Osteoblast (primary cell): ENCODE results near the gene LMO7. TPM values are rescaled to one million over a fixed set of nuclear protein-coding genes. Genes with fewer than 3 reads are reported as not detected.
A peak's percentile ranks its signal among the peaks of the same experiment; 100 is the strongest.

Source experiments
- DNase-seq: peaks from one replicate; pipeline ENCODE4 v3.0.0; 2011; ENCODE audit warnings: low spot score, mixed read lengths; ENCODE audit not compliant: insufficient read length; ENCODE audit errors: missing footprints
- H2AFZ ChIP-seq: 2 replicates; pipeline ENCODE4 v1.6.0; 2011; ENCODE audit warnings: mild to moderate bottlenecking, low read length
- H3K27ac ChIP-seq: 2 replicates; pipeline ENCODE4 v1.5.1; 2011; ENCODE audit warnings: mild to moderate bottlenecking, low read depth, low read length, moderate library complexity
- H3K27me3 ChIP-seq: 2 replicates; pipeline ENCODE4 v1.6.0; 2012; ENCODE audit warnings: mild to moderate bottlenecking, control low read depth, inconsistent platforms, low read length, moderate library complexity; ENCODE audit not compliant: insufficient read depth
- H3K36me3 ChIP-seq: 2 replicates; pipeline ENCODE4 v1.5.1; 2011; ENCODE audit warnings: mild to moderate bottlenecking, low read length, control low read depth, moderate library complexity; ENCODE audit not compliant: insufficient read depth
- H3K4me1 ChIP-seq: 2 replicates; pipeline ENCODE4 v1.5.1; 2011; ENCODE audit warnings: mild to moderate bottlenecking, low read length, control low read depth, moderate library complexity; ENCODE audit not compliant: insufficient read depth
- H3K4me2 ChIP-seq: 2 replicates; pipeline ENCODE4 v1.6.0; 2011; ENCODE audit warnings: mild to moderate bottlenecking, low read length; ENCODE audit not compliant: insufficient read depth
- H3K4me3 ChIP-seq: fragments of 200-600 bp; sonication (generic); 3 replicates; pipeline ENCODE4 v1.5.1; 2012; ENCODE audit warnings: mild to moderate bottlenecking, low read length, inconsistent platforms; ENCODE audit not compliant: insufficient read depth
- H3K79me2 ChIP-seq: 2 replicates; pipeline ENCODE4 v1.6.0; 2012; ENCODE audit warnings: mild to moderate bottlenecking, low read length, control low read depth, inconsistent platforms; ENCODE audit not compliant: insufficient read depth
- H3K9me3 ChIP-seq: 2 replicates; pipeline ENCODE4 v1.5.1; 2011; ENCODE audit warnings: low read depth, low read length, control low read depth
- H4K20me1 ChIP-seq: 2 replicates; pipeline ENCODE4 v1.6.0; 2012; ENCODE audit warnings: mild to moderate bottlenecking, low read length, control low read depth; ENCODE audit not compliant: insufficient read depth
- total RNA-seq: library from RNA; depleted of rRNA; stranded (reverse); fragments of >200 nt; gene quantifications from 2 replicates; pipeline ENCODE4 v1.2.3, GENCODE V29; 2012
- TF ChIP-seq, protein P1 (sequence below): IDR thresholded peaks from 2 replicates; pipeline ENCODE4 v1.5.1; 2011; ENCODE audit warnings: mild to moderate bottlenecking, low read depth, low read length, moderate library complexity; ENCODE audit errors: extremely low read depth

Gene LMO7
- total RNA-seq, 1 donor = 536 TPM

GRCh38 chr13:75831389-75831788 lies 195.3 kb downstream of the LMO7 start:
- Histone ChIP-seq H3K36me3 (peaks cover 71% of the 10 kb centered on the region), H3K4me1 (peaks cover 50% of the 10 kb centered on the region), H3K27ac (peak overlapping the region; percentile 40), H3K4me2 (no peak overlapping the region), H3K9me3 (no peaks in the 10 kb centered on the region), H2AFZ (no peak overlapping the region), H3K27me3 (no peaks in the 10 kb centered on the region), H4K20me1 (peaks cover 66% of the 10 kb centered on the region), H3K4me3 (no peak overlapping the region), H3K79me2 (peaks cover 87% of the 10 kb centered on the region)
- DNase-seq = no peak
- TF ChIP-seq, protein P1, sequence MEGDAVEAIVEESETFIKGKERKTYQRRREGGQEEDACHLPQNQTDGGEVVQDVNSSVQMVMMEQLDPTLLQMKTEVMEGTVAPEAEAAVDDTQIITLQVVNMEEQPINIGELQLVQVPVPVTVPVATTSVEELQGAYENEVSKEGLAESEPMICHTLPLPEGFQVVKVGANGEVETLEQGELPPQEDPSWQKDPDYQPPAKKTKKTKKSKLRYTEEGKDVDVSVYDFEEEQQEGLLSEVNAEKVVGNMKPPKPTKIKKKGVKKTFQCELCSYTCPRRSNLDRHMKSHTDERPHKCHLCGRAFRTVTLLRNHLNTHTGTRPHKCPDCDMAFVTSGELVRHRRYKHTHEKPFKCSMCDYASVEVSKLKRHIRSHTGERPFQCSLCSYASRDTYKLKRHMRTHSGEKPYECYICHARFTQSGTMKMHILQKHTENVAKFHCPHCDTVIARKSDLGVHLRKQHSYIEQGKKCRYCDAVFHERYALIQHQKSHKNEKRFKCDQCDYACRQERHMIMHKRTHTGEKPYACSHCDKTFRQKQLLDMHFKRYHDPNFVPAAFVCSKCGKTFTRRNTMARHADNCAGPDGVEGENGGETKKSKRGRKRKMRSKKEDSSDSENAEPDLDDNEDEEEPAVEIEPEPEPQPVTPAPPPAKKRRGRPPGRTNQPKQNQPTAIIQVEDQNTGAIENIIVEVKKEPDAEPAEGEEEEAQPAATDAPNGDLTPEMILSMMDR = no peak

- Histone ChIP-seq H3K4me2 (no peak overlapping the region), H3K27me3 (no peaks in the 10 kb centered on the region), H2AFZ (no peak overlapping the region), H3K4me3 (no peak overlapping the region), H3K9me3 (no peaks in the 10 kb centered on the region), H3K36me3 (peaks cover 71% of the 10 kb centered on the region), H3K4me1 (peaks cover 38% of the 10 kb centered on the region), H4K20me1 (peaks cover 57% of the 10 kb centered on the region), H3K27ac (no peak overlapping the region), H3K79me2 (peaks cover 86% of the 10 kb centered on the region)
- TF ChIP-seq, protein P1 = no peak
- DNase-seq = no peak
These were observed 196.7 kb downstream of the LMO7 start for GRCh38 chr13:75832812-75833211.

- H3K79me2 ChIP-seq = peaks cover 79% of the 10 kb centered on the region
- H3K27ac ChIP-seq = no peak overlapping the region
- no peak overlapping the region for H3K4me2 ChIP-seq
- peaks cover 99% of the 10 kb centered on the region for H3K36me3 ChIP-seq
- H3K4me3 ChIP-seq = no peak overlapping the region
- peaks cover 2% of the 10 kb centered on the region for H3K4me1 ChIP-seq
- peaks cover 31% of the 10 kb centered on the region for H4K20me1 ChIP-seq
- TF ChIP-seq, protein P1 = no peak
- H3K27me3 ChIP-seq = no peaks in the 10 kb centered on the region
- no peaks in the 10 kb centered on the region for H3K9me3 ChIP-seq
- DNase-seq = no peak
- no peak overlapping the region for H2AFZ ChIP-seq
These were observed 200.3 kb downstream of the LMO7 start for GRCh38 chr13:75836441-75836840.

GRCh38 chr13:75838366-75839005 lies 202.4 kb downstream of the LMO7 start:
- DNase-seq = no peak
- H3K9me3 ChIP-seq = no peaks in the 10 kb centered on the region
- peaks cover 78% of the 10 kb centered on the region for H3K79me2 ChIP-seq

More at GRCh38 chr13:75838366-75839005, 202.4 kb downstream of the LMO7 start:
- H2AFZ ChIP-seq = no peak overlapping the region
- H3K4me2 ChIP-seq = no peak overlapping the region
- H3K4me3 ChIP-seq = no peak overlapping the region
- H3K27me3 ChIP-seq = no peaks in the 10 kb centered on the region
- no peak overlapping the region for H3K27ac ChIP-seq
- TF ChIP-seq, protein P1 = no peak
- H3K4me1 ChIP-seq = no peaks in the 10 kb centered on the region
- peaks cover 22% of the 10 kb centered on the region for H4K20me1 ChIP-seq
- H3K36me3 ChIP-seq = peaks cover 100% of the 10 kb centered on the region
